Measurements from ENCODE around the gene MTA3. TPM values are rescaled to one million over a fixed set of nuclear protein-coding genes. Genes with fewer than 3 reads are reported as not detected.
"Not testable (repeated sequence)": the region's sequence is repeated elsewhere in the genome, so short reads cannot be mapped to it uniquely, and the experiment has no call there.

The MTA3 gene
- total and polyA plus RNA-seq, 7 experiments from 2014 or later = 23.9 to 49.1 (median 30.5) TPM

DNA sequence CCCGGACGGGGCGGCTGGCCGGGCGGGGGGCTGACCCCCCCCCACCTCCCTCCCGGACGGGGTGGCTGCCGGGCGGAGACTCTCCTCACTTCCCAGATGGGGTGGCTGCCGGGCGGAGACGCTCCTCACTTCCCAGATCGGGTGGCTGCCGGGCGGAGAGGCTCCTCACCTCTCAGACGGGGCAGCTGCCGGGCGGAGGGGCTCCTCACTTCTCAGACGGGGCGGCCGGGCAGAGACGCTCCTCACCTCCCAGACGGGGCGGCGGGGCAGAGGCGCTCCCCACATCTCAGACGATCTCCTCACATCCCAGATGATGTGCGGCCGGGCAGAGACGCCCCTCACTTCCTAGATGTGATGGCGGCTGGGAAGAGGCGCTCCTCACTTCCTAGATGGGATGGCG is 37.7 kb downstream of the MTA3 start:
- CTCF ChIA-PET, ATAC-seq: not testable (repeated sequence)

GRCh38 chr2:42607101-42607637 is 38.7 kb downstream of the MTA3 start:
- Mint-ChIP-seq H3K36me3 (peaks cover 8 to 37% (median 27%) of the 10 kb centered on the region in 5 donors), H3K9me3 (no peaks in the 10 kb centered on the region), H3K27me3 (no peaks in the 10 kb centered on the region), H3K4me3 (peak overlapping the region in 1 of 10 donors; percentile 21), H3K4me1 (peaks cover 3 to 26% (median 10%) of the 10 kb centered on the region in 7 donors), H3K27ac (peak overlapping the region in 3 of 9 donors; percentile 12 to 55 (median 38))
- H3K9me3 ChIP-seq (ENCODE audit: control insufficient read depth in 2 of 3, low read length in 3 of 3) = no peaks in the 10 kb centered on the region
- no peak overlapping the region for H3K4me3 ChIP-seq (ENCODE audit: low read length)
- H3K27ac ChIP-seq (ENCODE audit: low read depth, low read length) = no peak overlapping the region
- ATAC-seq = no peak
- intact Hi-C loops (cut with micrococcal nuclease) = no loop called here
- POLR2A ChIA-PET = no interaction called here
- no peak for DNase-seq
- H3K4me1 ChIP-seq (ENCODE audit: control insufficient read depth in 2 of 2, insufficient read depth in 2 of 2, low read length in 2 of 2) = no peaks in the 10 kb centered on the region
- peaks cover 0 to 12% (median 0%) of the 10 kb centered on the region in 3 experiments for H3K36me3 ChIP-seq (ENCODE audit: control insufficient read depth in 2 of 3, insufficient read depth in 3 of 3, low read length in 3 of 3)
- H3K27me3 ChIP-seq (ENCODE audit: control insufficient read depth in 2 of 2, insufficient read depth in 2 of 2, low read length in 2 of 2) = no peaks in the 10 kb centered on the region
- CTCF ChIA-PET = no interaction called here

More for the DNA sequence above, 37.7 kb downstream of the MTA3 start:
- H3K27ac Mint-ChIP-seq; intact Hi-C loops (cut with micrococcal nuclease); H3K36me3 ChIP-seq (ENCODE audit: control insufficient read depth in 2 of 3, insufficient read depth in 3 of 3, low read length in 3 of 3); POLR2A ChIA-PET; H3K27me3 ChIP-seq (ENCODE audit: control insufficient read depth in 2 of 2, insufficient read depth in 2 of 2, low read length in 2 of 2); DNase-seq; H3K4me3 ChIP-seq (ENCODE audit: low read length); H3K9me3 Mint-ChIP-seq; H3K9me3 ChIP-seq (ENCODE audit: control insufficient read depth in 2 of 3, low read length in 3 of 3); H3K4me1 ChIP-seq (ENCODE audit: control insufficient read depth in 2 of 2, insufficient read depth in 2 of 2, low read length in 2 of 2); H3K27me3 Mint-ChIP-seq; H3K4me3 Mint-ChIP-seq; H3K27ac ChIP-seq (ENCODE audit: low read depth, low read length): not testable (repeated sequence)
- Mint-ChIP-seq H3K36me3 (peaks cover 5 to 30% (median 20%) of the 10 kb centered on the region in 5 donors), H3K4me1 (peaks cover 2 to 23% (median 13%) of the 10 kb centered on the region in 7 donors)

DNA sequence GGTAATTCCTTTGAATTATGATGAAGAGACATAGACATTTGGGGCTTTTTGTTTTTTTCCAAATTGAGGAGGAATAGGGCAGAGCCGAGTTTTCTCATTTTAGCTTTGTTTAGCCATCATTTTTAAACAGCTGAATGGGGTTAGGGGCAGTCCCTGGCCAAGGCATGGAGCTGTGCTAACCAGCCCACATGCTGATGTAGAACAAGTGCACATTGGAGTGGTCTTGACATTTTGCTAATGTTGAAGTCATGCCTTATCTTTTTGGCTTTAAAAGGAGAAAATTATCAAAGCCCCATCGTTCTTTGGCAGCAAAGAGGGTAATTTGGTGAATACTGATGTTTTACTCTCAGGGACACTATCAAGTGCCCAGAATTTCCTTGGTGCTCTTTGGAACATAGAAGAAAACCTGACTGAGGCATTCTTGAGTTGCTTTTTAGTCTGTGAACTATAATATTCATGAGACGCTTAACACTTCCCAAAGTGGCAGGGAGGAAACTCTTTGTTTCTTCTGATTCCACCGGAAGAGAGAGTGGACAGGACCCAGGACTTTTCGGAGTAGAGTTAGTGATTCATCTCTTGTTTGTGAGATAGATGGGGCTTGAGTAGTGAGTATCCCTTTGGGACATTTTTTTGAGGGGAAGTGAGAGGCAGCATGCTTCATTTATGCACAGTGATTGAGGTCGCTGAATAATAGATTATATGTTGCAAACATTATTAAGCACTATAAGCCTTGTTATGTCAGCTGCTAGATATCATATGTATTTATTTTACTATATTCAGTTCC is 45.0 kb downstream of the MTA3 start:
- Mint-ChIP-seq H3K27ac (peak overlapping the region in 5 of 9 donors; percentile 3 to 67 (median 4)), H3K9me3 (no peaks in the 10 kb centered on the region), H3K27me3 (no peaks in the 10 kb centered on the region), H3K4me1 (peaks cover 0 to 20% (median 4%) of the 10 kb centered on the region in 7 donors), H3K36me3 (peaks cover 6 to 34% (median 28%) of the 10 kb centered on the region in 5 donors), H3K4me3 (no peak overlapping the region)
- DNase-seq (no peak), ATAC-seq (no peak)
- Histone ChIP-seq H3K9me3 (ENCODE audit: control insufficient read depth in 2 of 3, low read length in 3 of 3) (no peaks in the 10 kb centered on the region), H3K4me3 (ENCODE audit: low read length) (no peak overlapping the region), H3K4me1 (ENCODE audit: control insufficient read depth in 2 of 2, insufficient read depth in 2 of 2, low read length in 2 of 2) (no peaks in the 10 kb centered on the region), H3K27me3 (ENCODE audit: control insufficient read depth in 2 of 2, insufficient read depth in 2 of 2, low read length in 2 of 2) (no peaks in the 10 kb centered on the region), H3K27ac (ENCODE audit: low read depth, low read length) (no peak overlapping the region), H3K36me3 (ENCODE audit: control insufficient read depth in 2 of 3, insufficient read depth in 3 of 3, low read length in 3 of 3) (peaks cover 0 to 26% (median 0%) of the 10 kb centered on the region in 3 experiments)
- intact Hi-C loops (cut with micrococcal nuclease) = loop anchor here in 1 of 2 donors (2.0 kb wide), 1 partner anchor 49 kb away; no protein-coding TSS in a partner anchor
- CTCF ChIA-PET = no interaction called here
- POLR2A ChIA-PET = interaction anchor here (0.6 to 0.7 kb wide), 2 partner anchors 26 to 160 kb away, joined by 3 to 4 read pairs; no protein-coding TSS in a partner anchor

- peak overlapping the region in 1 of 9 donors; percentile 21 for H3K27ac Mint-ChIP-seq
- no peak overlapping the region for H3K27ac ChIP-seq (ENCODE audit: low read depth, low read length)
- H3K4me1 ChIP-seq (ENCODE audit: control insufficient read depth in 2 of 2, insufficient read depth in 2 of 2, low read length in 2 of 2) = no peaks in the 10 kb centered on the region
- H3K4me1 Mint-ChIP-seq = peaks cover 4 to 27% (median 11%) of the 10 kb centered on the region in 7 donors
- ChIA-PET CTCF (interaction anchor here (0.7 kb wide), 1 partner anchor 119 kb away, joined by 4 read pairs; no protein-coding TSS in a partner anchor), POLR2A (no interaction called here)
- H3K4me3 ChIP-seq (ENCODE audit: low read length) = no peak overlapping the region
- ATAC-seq (no peak), DNase-seq (no peak)
- no peaks in the 10 kb centered on the region for H3K9me3 Mint-ChIP-seq
- no peaks in the 10 kb centered on the region for H3K27me3 Mint-ChIP-seq
- peaks cover 7 to 39% (median 29%) of the 10 kb centered on the region in 5 donors for H3K36me3 Mint-ChIP-seq
- no peaks in the 10 kb centered on the region for H3K9me3 ChIP-seq (ENCODE audit: control insufficient read depth in 2 of 3, low read length in 3 of 3)
- H3K4me3 Mint-ChIP-seq = no peak overlapping the region
- H3K36me3 ChIP-seq (ENCODE audit: control insufficient read depth in 2 of 3, insufficient read depth in 3 of 3, low read length in 3 of 3) = peaks cover 0 to 26% (median 0%) of the 10 kb centered on the region in 3 experiments
- no peaks in the 10 kb centered on the region for H3K27me3 ChIP-seq (ENCODE audit: control insufficient read depth in 2 of 2, insufficient read depth in 2 of 2, low read length in 2 of 2)
- intact Hi-C loops (cut with micrococcal nuclease) = loop anchor here in 1 of 2 donors (5.0 kb wide), 1 partner anchor 37 kb away; no protein-coding TSS in a partner anchor
Observed at GRCh38 chr2:42614838-42615237, 46.4 kb downstream of the MTA3 start.

DNA sequence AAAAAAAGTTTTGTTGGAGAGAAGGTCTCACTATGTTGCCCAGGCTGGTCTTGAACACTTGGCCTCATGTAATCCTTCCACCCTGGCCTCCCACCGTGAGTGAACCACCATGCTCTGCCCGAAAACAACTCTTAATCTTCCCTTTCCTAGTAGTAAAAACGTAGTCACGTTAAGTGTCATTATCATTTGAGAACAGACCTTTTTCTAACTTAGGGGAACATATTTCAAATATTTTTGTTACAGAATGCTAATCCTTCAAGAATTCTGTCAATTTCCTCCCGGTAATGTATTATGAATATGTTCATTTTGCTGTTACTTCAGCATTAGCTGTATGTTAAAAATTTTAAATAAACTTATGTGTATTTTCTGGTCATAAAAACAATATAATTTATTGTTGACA is 49.7 kb downstream of the MTA3 start:
- intact Hi-C loops (cut with micrococcal nuclease) = loop anchor here in 1 of 2 donors (5.0 kb wide), 1 partner anchor 34 kb away; no protein-coding TSS in a partner anchor
- DNase-seq (no peak), ATAC-seq (no peak)
- Histone ChIP-seq H3K27ac (ENCODE audit: low read depth, low read length) (no peak overlapping the region), H3K27me3 (ENCODE audit: control insufficient read depth in 2 of 2, insufficient read depth in 2 of 2, low read length in 2 of 2) (no peaks in the 10 kb centered on the region), H3K4me1 (ENCODE audit: control insufficient read depth in 2 of 2, insufficient read depth in 2 of 2, low read length in 2 of 2) (no peaks in the 10 kb centered on the region), H3K4me3 (ENCODE audit: low read length) (no peak overlapping the region), H3K9me3 (ENCODE audit: control insufficient read depth in 2 of 3, low read length in 3 of 3) (no peaks in the 10 kb centered on the region), H3K36me3 (ENCODE audit: control insufficient read depth in 2 of 3, insufficient read depth in 3 of 3, low read length in 3 of 3) (peaks cover 0 to 21% (median 0%) of the 10 kb centered on the region in 3 experiments)
- H3K9me3 Mint-ChIP-seq = no peaks in the 10 kb centered on the region
- H3K27me3 Mint-ChIP-seq = no peaks in the 10 kb centered on the region
- ChIA-PET POLR2A (no interaction called here), CTCF (no interaction called here)
- H3K4me1 Mint-ChIP-seq = peaks cover 0 to 23% (median 11%) of the 10 kb centered on the region in 7 donors
- peaks cover 0 to 28% (median 22%) of the 10 kb centered on the region in 5 donors for H3K36me3 Mint-ChIP-seq
- peak overlapping the region in 7 of 9 donors; percentile 36 to 84 (median 71) for H3K27ac Mint-ChIP-seq
- no peak overlapping the region for H3K4me3 Mint-ChIP-seq

- DNase-seq (no peak), ATAC-seq (no peak)
- CTCF ChIA-PET = no interaction called here
- H3K27ac ChIP-seq (ENCODE audit: low read depth, low read length) = no peak overlapping the region
- POLR2A ChIA-PET = no interaction called here
- H3K9me3 ChIP-seq (ENCODE audit: control insufficient read depth in 2 of 3, low read length in 3 of 3) = no peaks in the 10 kb centered on the region
- no peaks in the 10 kb centered on the region for H3K27me3 ChIP-seq (ENCODE audit: control insufficient read depth in 2 of 2, insufficient read depth in 2 of 2, low read length in 2 of 2)
- Mint-ChIP-seq H3K36me3 (peaks cover 0 to 25% (median 17%) of the 10 kb centered on the region in 5 donors), H3K4me3 (no peak overlapping the region), H3K4me1 (peaks cover 2 to 23% (median 11%) of the 10 kb centered on the region in 7 donors), H3K27ac (peak overlapping the region; percentile 1 to 84 (median 48)), H3K9me3 (no peaks in the 10 kb centered on the region), H3K27me3 (no peaks in the 10 kb centered on the region)
- intact Hi-C loops (cut with micrococcal nuclease) = loop anchor here in 1 of 2 donors (5.0 kb wide), 1 partner anchor 33 kb away; no protein-coding TSS in a partner anchor
- H3K36me3 ChIP-seq (ENCODE audit: control insufficient read depth in 2 of 3, insufficient read depth in 3 of 3, low read length in 3 of 3) = peaks cover 0 to 14% (median 0%) of the 10 kb centered on the region in 3 experiments
- no peaks in the 10 kb centered on the region for H3K4me1 ChIP-seq (ENCODE audit: control insufficient read depth in 2 of 2, insufficient read depth in 2 of 2, low read length in 2 of 2)
- no peak overlapping the region for H3K4me3 ChIP-seq (ENCODE audit: low read length)
Observed at GRCh38 chr2:42618972-42619371, 50.5 kb downstream of the MTA3 start.
